NCI-H2029 treated with DMSO at 0.1 percent for 48 hours (cell line): ENCODE results near the gene TFAP2B.
A peak's percentile ranks its signal among the peaks of the same experiment; 100 is the strongest.

Experiments
- DNase-seq: peaks from one replicate; lab custom pipeline; 2025; lab: John Stamatoyannopoulos, UW

The TFAP2B gene

DNA sequence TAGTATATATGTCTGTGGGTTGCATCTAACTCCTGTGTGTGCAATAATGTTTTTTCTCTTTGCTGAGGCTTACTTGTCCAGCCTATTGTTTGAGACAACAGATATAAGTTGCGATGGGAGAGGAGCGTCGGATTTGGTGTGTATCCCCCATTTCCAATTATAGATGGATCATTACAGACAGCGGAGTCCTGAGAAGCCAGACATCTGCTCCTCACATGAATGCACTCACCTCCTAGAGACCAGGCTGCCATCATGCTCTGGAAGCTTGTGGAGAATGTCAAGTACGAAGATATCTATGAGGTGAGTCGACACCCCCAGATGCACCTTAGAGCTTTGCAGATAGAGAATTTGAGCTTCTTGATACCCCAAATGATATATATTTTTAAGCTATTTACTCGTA lies at the start of gene TFAP2B:
TSS of gene TFAP2B (plus strand) at position 199 of the 400 bp plus-strand sequence. CDS start at position 220, 21 bp downstream.
- no peak for DNase-seq

DNA sequence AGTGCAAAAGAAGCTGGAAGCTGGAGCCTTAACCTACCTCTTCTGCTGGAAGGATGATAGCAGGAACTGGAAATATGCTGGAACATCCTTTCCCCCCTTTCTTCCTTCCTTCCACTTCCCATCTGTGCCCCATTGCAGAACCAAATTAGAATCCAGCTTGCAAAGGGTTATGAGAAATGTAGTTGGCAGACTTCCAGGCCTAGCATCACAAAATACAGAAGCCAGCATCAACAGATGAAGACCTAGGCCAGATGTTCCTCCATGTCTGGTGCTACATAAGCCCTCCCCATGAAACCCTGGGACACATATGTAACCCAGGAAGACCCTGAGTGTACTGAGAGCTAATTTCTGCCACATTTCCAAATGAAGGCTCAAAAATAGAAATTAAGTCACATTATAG lies 40.0 kb upstream of the TFAP2B start:
- no peak for DNase-seq

DNA sequence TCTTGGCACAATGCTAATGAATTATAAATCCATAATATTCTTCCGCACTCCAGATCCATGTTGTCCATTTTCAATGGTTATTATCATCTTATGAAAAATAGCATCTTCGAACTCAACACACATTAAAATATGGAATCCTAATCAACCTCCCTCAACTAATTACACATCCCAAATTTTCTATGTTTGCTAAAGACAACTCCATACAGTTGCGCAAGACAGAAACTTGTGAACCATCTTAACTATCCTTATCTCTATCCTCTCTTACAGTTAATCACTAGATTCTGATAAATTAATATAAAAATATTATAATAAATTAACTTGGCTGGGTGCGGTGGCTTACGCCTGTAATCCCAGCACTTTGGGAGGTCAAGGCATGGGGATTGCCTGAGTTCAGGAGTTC lies 38.3 kb upstream of the TFAP2B start:
- DNase-seq = no peak

DNA sequence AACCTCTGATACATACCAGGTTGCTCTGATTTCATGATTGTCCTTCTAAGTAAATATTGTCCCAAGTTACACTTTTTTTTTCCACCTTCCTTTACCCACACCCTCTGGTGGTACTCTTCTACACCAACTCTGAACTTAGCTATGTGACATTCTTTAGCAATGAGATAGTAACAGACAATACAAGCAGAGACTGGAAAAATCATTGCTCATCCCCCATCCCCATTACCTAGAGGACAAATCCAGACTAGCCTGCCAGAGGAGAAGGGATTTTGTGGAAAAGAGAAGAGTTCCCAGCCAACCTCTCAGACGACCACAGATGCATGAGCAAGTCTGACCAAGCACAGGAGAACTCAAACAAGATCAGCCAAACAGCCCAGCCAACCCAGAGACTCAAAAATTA lies 32.8 kb upstream of the TFAP2B start:
- DNase-seq = no peak

DNA sequence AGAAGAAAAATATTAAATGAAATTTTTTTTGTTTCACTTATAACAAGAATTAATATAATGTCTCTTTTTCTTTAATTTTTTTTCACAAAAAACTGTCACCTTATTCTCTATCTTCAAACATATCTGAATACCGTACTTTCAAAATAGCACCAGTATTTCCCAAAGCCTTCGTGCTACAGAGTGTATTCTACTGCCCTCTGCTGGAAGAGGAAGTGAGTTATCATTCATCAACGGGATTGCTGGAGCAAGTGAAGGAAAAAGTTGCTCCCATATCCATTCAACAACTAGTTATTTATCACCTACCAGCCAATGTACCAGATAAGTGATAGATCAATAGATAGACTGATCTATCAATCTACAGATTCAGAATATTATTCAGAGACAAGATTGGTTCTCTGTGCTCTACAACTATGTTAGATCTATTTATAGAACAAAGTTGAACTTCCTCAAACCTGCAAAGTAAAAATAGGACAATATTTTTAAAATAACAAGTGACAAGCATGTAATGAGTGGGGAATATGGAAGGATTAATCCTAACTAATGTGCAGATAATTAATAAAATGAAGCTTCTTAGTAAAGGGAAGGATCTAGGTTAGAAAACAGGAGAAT lies 26.7 kb upstream of the TFAP2B start:
- peak; percentile 14 for DNase-seq

- DNase-seq = no peak
Measured at GRCh38 chr6:50792771-50793170, 25.9 kb upstream of the TFAP2B start.

DNA sequence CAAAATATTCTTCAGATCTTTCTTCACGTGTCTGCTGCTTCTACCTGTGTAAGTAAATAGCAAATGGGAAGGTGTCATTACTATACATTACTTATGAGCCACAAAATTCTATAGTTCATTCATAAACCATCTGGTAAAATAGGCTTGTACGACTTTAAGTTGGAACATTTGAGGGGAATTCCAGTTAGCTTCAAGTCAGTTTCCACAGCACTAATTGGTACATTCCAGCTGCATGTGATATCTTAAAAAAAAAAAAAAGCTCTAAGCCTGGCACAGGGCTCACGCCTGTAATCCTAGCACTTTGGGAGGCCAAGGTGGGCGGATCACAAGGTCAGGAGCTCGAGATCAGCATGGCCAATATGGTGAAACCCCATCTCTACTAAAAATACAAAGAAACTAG lies 23.1 kb upstream of the TFAP2B start:
- no peak for DNase-seq

DNA sequence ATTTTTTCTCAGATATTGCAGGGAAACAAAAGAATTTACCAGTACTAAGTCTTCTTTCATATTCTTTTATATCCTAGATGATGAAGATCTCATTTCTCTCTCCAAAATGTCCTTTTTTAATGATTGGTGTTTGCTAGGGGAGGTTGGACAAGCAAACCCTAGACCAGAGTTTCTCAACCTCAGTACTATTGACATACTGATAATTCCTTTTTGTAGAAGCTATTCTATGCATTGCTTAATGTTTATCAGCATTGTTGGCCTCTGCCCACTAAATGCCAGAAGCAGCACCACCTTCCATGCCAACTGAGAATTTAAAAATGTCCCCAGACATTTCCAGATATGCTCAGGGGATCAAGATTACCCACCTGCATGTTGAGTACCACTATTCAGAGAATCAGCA lies 14.4 kb upstream of the TFAP2B start:
- DNase-seq = no peak

DNA sequence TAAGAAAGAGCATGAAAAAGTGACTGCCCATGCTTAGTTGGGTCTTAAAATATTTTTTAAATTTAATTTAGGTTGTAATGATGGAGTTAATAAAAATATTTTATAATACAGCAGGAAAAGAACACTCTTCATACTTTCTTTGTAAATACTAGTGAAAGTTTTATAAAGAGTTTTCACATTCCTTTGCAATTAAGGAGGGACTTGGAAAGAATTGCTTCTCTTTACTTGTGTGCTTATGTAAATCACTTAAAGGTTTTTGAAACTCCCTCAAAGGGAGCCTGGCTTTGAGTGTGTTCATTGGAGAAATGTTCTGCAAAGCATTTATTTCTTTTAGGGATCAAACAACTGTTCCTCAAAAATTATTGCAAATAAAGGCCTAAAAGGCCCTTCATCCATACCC lies 11.6 kb upstream of the TFAP2B start:
- DNase-seq = no peak

- DNase-seq = peak; percentile 36
Measured at GRCh38 chr6:50815436-50816114, 3.1 kb upstream of the TFAP2B start.

DNA sequence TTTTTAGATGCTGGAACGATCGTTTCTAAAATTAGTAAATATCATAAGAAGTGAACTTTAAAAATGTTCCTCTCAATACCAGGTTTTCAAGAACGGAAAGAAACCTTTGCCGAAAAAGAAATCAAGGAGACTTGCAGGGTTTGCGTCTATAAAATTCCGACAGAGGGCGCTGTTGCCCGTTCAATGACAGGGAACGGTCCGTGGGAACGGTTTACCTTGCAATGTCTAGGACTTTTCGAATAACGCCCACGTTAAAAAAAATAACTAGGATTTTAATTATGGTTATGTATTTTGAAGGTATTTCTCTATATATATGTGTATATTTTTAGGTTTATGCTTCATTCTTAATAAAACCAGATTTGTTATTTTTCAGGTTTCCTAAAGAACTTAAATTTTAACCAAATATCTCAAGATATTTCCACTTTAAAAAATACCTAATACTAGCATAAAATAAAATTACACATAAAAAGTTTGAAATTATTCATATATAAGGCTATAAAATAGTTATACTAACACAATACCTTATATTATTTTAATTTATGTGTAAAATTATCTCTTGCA lies 2.5 kb upstream of the TFAP2B start:
- peak; percentile 36 for DNase-seq

DNA sequence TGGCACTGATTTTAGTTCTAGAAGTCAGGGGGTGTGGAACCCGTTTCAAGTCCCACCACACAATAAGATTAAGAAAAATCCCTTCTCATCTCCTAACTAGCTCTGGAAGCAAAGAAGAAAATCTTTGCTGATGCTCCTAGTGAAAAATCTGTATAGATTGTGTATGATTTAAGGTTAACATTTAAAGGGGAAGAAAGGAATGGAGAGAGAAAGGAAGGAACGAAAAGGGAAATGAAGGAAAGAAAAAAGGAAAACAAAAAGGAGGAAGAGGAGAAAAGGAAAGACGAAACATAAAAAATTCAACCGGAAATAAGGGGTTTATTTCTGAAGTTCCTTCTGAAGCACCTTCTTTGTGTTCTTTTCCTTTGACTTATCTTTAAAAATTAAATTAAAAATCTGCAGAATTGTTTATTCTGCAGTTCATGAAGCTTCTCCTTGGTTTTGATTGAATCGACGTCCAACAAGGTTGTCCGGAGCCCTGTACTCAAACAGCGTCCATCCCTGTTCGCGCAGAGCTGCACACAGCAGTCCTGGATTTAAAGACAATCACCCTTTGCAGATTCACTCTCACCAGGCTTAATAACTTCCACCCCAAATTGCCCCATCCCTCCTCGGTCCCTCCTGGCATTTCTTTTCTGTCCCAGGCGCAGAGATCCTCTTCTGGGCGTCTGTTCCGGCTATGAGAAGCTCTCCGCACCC lies 1.6 kb upstream of the TFAP2B start:
- no peak for DNase-seq

- DNase-seq = no peak
Measured at GRCh38 chr6:50817646-50817950, 1.1 kb upstream of the TFAP2B start.

GRCh38 chr6:50818020-50818419 lies 651 bp upstream of the TFAP2B start:
- DNase-seq = no peak

DNA sequence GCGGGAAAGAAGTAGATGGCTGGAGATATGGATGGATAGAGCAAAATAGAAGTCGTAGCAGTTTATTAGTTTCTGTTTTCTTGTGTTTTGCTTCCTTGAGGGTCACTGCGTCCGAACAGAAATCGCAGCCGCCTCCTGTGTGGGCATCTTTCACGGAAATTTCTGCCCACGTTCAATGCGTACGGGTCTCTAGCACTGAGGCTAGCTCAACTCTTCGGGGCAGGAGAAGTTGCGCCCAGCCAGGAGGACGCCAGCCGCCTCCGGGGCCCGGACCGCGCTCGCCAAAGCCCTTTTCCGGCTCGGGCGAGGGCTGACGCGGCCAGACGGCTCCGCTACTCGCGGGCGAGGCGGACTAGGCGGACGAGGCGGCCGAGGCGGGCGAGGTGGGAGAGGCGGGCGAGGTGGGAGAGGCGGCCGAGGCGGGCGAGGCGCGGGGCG lies 814 bp downstream of the TFAP2B start:
- DNase-seq = no peak

DNA sequence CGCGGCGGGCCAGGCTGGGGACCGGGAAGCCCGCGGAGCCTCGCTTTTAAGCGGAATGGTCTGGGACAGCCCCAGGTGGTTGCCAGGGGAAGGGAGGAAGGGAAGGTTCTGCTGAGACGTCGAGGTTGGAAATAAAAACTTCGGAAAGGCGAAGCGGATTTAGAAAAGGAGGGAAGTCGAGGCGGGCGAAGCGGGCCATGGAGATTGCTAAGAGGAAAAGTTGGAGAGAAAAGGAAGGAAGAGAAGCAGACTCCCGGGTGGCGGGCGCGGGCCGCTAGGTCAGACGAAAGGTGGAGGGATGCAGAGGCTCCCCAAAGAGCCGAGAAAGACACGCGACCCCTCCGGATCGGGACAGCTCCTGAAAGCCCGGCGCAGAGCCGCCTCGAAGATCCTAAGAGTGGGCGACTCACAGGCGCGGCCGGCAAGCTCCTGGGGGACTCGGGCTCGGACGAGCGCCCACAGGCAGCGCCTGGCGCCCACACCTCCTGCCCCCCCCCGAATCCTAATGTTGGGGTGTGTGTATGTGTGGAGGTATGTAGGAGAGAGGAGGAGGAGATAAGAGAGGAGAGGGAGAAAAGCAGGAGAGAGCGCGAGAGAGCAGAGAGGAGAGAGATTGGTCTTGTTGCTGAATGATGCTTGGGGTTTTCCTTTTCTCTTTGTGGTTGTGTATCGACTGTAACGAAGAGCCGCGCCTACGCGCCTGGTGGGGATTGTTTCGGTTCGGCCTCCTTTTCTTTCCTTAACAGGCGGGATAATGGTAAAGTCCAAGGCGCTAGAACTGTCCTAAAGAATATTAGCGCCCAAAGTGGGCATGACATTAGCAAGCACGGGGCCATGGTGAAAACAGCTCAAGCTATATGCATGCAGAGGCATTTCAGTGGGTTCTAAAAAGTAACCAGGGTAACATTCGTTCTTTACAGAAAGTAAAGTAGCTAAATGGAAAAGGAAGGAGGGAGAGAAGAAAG lies 1.5 kb downstream of the TFAP2B start:
- DNase-seq = no peak

GRCh38 chr6:50820869-50821264 lies 2.2 kb downstream of the TFAP2B start:
- no peak for DNase-seq

DNA sequence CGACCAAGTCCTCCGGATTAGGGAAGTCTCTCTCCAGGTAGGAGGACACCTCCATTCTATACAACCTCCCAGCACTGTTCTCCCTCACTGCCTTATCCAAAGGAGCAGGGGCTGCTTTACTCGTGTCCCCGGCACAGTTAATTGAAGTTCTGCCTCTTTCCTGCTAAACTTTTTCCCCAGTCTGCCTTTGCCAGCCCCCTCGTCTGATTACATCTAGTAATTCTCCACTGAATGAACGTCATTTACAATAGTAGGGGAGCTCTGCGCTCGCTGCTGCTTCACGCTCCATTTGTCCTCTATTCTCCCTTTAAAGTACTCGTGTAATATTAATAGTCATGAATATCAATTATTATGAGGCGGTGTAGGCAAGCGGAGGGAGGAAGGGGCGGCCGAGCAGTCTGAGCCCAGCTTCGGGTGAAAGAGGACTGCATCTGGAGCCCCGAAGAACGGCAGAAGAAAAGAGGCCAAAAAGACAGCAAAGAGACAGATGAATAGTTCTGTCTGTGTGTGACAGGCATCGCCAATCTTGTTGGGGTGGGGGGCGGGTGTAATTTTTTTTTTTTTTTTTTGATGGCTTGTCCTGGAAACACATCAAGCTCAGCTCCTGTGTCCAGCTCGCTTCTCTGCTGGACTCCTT lies 2.9 kb downstream of the TFAP2B start:
- no peak for DNase-seq

GRCh38 chr6:50822078-50822476 lies 3.4 kb downstream of the TFAP2B start:
- no peak for DNase-seq

DNA sequence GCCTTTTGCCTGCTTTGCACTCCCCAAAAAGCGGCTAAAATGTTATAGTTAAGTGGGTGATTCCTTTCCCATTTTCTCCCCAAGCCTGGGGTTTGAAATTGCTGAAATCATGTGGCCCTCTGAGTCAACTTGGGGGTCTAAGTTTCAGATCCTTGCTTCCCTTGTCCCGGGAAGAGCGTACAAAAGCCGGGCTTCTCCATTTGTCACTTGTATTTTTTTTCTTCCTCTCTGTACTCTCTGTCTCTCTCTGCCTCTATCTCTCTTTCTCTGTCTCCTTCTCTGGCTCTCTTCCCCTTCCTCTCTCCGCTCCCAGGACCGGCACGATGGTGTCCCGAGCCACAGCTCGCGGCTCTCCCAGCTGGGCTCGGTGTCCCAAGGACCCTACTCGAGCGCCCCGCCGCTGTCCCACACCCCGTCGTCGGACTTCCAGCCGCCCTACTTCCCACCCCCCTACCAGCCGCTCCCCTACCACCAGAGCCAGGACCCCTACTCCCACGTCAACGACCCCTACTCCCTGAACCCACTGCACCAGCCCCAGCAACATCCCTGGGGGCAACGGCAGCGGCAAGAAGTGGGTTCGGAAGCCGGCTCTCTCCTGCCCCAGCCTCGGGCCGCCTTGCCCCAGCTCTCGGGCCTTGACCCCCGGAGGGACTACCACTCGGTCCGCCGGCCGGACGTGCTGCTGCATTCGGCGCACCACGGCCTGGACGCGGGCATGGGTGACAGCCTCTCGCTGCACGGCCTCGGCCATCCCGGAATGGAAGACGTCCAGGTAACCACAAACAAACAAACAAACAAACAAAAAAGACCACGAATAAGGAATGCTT lies 4.6 kb downstream of the TFAP2B start:
- no peak for DNase-seq

- DNase-seq = no peak
Measured at GRCh38 chr6:50824552-50824951, 5.9 kb downstream of the TFAP2B start.
